ENCODE data around the gene UBXN10.

GRCh38 chr1:20234788-20235535 is 49.1 kb downstream of the UBXN10 start:
- TF ChIP-seq CTCF (IDR thresholded peaks at IDR 0.05), result no peak
- TF ChIP-seq POLR2A (IDR thresholded peaks at IDR 0.05), result no peak

Data from breast epithelium (tissue), 3 donors.